Psoas muscle (tissue), 8 donors: ENCODE data around the gene GALNTL6. TPM values are rescaled to one million over a fixed set of nuclear protein-coding genes. Genes with fewer than 3 reads are reported as not detected.

ENCODE experiments used
- ATAC-seq, 4 donors: fragments of 200-7000 bp; cut with Tn5 transposase; one replicate each; pipeline ENCODE4 v1.9.1; 2020; ENCODE audit warnings: moderate library complexity in 3 of 4, mild to moderate bottlenecking in 2 of 4
- DNase-seq, 2 donors: peaks; one replicate each; pipeline ENCODE4 v3.0.0-alpha.2; 2020
- H3K27ac ChIP-seq: fragments of 200-600 bp; one replicate; pipeline ENCODE4 v1.8.0; 2022
- H3K27me3 ChIP-seq, 3 donors: fragments of 200-600 bp in 1 of 3; one replicate each; pipeline versions ENCODE4 v1.6.1 to v1.8.0; 2013 to 2022; ENCODE audit warnings: low read length in 2 of 3, mild to moderate bottlenecking in 2 of 3, moderate library complexity in 1 of 3; ENCODE audit not compliant: insufficient read depth in 3 of 3
- H3K36me3 ChIP-seq, 2 donors: fragments of 200-600 bp in 1 of 2; one replicate each; pipeline versions ENCODE4 v1.6.1 to v1.8.0; 2013 to 2022; ENCODE audit warnings: low read depth in 1 of 2, mild to moderate bottlenecking in 1 of 2, moderate library complexity in 1 of 2; ENCODE audit not compliant: insufficient read depth in 1 of 2
- H3K4me1 ChIP-seq: fragments of 200-600 bp; one replicate; pipeline ENCODE4 v1.8.0; 2022
- H3K4me3 ChIP-seq: fragments of 200-600 bp; one replicate; pipeline ENCODE4 v1.8.0; 2022; ENCODE audit warnings: mild to moderate bottlenecking
- H3K9me3 ChIP-seq: fragments of 200-600 bp; one replicate; pipeline ENCODE4 v1.8.0; 2022
- WGBS, 3 donors: extraction: QIAGEN DNeasy Blood & Tissue Kit; methylation state at CpG; one replicate each; pipeline versions ENCODE4 v1.1.6 to v1.1.7; 2013; 5-methylcytosine and 5-hydroxymethylcytosine counted together
- intact Hi-C, 2 donors: fragments of 100-400 bp; cut with DNase I; formaldehyde crosslinking; loops; one replicate each; pipeline versions ENCODE4 v1.11.0 to v1.14.2; 2022
- polyA plus RNA-seq, 3 donors: library from polyadenylated mRNA; stranded (reverse); fragments of 200-250 nt; gene quantifications; one replicate each; pipeline ENCODE4 v1.2.3, GENCODE V29; 2013
- total RNA-seq, 4 donors: library from RNA; stranded (reverse); fragmentation: NEBNext Ultra II Directional in 2 of 4; extraction: Animal tissue kit (Norgen Biotek cat#: 25700) in 2 of 4; gene quantifications; one replicate each; pipeline versions ENCODE4 v1.2.1 to v1.2.4, GENCODE V29; 2021 to 2023
- TF ChIP-seq, protein P1 (sequence below): fragments of 200-600 bp; IDR thresholded peaks from one replicate; pipeline ENCODE4 v1.8.0; 2022; ENCODE audit warnings: antibody characterized with exemption
- donor health status: healthy with polysubstance abuse.
- donor health status: DM: no; HTN: no; CAD: no; lungs with moderate emphysema.
- donor health status: Bipolar disorder and iron deficiency.
- donor health status: healthy.
- donor health status: DM: yes; HTN: yes; CAD: no.
- donor health status: DM: no; HTN: no; CAD: no.
- donor health status: DM: no; HTN: no; CAD: no.
- donor health status: DM: yes; HTN: yes; CAD: no.

GALNTL6 gene
- total and polyA plus RNA-seq, 7 donors: 0.01 to 0.91 (median 0.21) TPM; not detected in 3

DNA sequence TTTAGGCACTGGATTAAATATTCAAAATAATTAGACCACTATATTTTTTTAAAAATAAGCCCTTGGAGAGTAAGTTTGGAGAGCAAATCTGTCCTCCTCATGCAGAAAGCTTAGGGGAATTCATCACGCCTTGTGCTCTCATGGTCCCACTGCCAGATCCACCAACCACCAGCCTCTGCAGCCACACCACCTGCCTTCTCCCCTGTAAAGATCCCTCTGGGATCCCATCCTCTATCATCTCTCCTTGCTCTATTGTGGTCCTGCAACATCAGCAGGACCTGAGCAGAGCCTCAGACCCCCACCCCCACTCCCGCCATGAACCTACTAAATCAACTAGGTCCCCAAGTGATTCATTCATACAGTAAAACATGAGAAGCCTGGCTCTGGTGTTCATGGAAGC is 872.8 kb downstream of the GALNTL6 start:
- H3K4me1 ChIP-seq: no peaks in the 10 kb centered on the region
- H3K27me3 ChIP-seq: no peaks in the 10 kb centered on the region
- H3K36me3 ChIP-seq: no peaks in the 10 kb centered on the region
- TF ChIP-seq, protein P1, sequence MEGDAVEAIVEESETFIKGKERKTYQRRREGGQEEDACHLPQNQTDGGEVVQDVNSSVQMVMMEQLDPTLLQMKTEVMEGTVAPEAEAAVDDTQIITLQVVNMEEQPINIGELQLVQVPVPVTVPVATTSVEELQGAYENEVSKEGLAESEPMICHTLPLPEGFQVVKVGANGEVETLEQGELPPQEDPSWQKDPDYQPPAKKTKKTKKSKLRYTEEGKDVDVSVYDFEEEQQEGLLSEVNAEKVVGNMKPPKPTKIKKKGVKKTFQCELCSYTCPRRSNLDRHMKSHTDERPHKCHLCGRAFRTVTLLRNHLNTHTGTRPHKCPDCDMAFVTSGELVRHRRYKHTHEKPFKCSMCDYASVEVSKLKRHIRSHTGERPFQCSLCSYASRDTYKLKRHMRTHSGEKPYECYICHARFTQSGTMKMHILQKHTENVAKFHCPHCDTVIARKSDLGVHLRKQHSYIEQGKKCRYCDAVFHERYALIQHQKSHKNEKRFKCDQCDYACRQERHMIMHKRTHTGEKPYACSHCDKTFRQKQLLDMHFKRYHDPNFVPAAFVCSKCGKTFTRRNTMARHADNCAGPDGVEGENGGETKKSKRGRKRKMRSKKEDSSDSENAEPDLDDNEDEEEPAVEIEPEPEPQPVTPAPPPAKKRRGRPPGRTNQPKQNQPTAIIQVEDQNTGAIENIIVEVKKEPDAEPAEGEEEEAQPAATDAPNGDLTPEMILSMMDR: no peak
- peaks cover 3% of the 10 kb centered on the region for H3K9me3 ChIP-seq
- WGBS, 3 donors: 69 to 85% (median 77%) methylated on average over 2 of the region's 2 CpGs
- H3K4me3 ChIP-seq: no peak overlapping the region
- ATAC-seq (no peak), DNase-seq (no peak)
- intact Hi-C loops: no loop called here
- H3K27ac ChIP-seq: no peak overlapping the region

DNA sequence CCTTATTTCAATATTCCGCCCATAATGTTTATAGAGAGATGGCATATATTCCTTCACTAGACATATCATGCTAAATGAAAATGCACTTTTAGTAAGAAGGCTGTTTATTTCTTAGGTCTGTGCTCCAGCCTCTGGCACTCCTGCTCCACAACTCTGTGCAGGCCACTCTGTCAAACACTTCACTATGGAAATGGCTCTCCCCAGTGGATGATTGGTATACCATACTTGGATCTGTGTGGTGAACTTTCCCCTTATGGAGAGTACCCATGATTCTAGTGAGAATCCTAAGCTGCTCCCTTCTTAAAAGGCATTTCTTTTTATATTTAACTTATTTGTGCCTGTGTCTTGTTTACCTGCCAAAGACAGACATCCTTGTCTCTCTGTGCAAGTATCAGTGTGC is 875.3 kb downstream of the GALNTL6 start:
- ATAC-seq (no peak), DNase-seq (no peak)
- 90 to 100% (median 93%) methylated on average over 1 of the region's 1 CpG for WGBS, 3 donors
- Histone ChIP-seq H3K4me1 (no peaks in the 10 kb centered on the region), H3K4me3 (no peak overlapping the region), H3K27ac (no peak overlapping the region), H3K9me3 (peaks cover 14% of the 10 kb centered on the region), H3K27me3 (no peaks in the 10 kb centered on the region), H3K36me3 (no peaks in the 10 kb centered on the region)
- intact Hi-C loops: no loop called here
- TF ChIP-seq, protein P1: no peak

DNA sequence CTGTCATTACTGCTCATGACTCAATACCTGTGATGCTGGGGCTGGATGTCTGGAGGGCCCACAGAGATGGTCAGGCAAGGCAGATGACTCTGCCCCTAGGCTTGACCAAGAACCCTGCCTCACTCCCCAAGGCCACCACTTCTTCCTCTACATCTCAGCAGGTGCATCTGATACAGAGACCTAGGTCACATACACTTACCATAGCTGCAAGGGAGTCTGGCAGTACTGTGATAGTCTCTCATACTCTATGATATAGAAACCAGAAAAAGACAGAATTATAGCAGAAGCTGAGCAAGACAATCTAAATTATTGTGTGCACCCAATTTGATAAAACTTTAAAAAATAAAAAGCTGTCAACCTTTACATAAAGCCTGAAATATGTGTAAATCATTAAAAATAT is 878.3 kb downstream of the GALNTL6 start:
- Histone ChIP-seq H3K27ac (no peak overlapping the region), H3K9me3 (peaks cover 14% of the 10 kb centered on the region), H3K4me1 (no peaks in the 10 kb centered on the region), H3K27me3 (no peaks in the 10 kb centered on the region), H3K36me3 (no peaks in the 10 kb centered on the region), H3K4me3 (no peak overlapping the region)
- ATAC-seq (no peak), DNase-seq (no peak)
- TF ChIP-seq, protein P1: no peak
- intact Hi-C loops: no loop called here

DNA sequence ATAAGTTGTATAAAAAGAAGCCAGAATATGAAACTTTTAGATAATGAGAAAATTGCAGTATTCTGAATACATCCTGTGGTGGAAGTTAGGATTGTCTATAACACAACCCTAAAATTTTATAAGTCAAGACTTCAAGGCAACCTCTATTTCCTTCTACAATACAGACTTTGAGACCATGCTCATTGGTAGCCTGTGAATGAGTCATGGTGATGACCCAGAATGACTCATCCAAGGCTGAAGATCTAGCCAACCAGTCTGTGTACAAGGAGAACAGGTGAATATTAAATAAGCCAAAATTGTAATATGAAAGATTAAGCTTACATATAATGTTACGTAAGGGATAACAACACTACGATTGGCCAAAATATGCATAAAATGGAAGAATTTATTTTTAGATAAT is 879.5 kb downstream of the GALNTL6 start:
- Histone ChIP-seq H3K4me3 (no peak overlapping the region), H3K27me3 (no peaks in the 10 kb centered on the region), H3K36me3 (no peaks in the 10 kb centered on the region), H3K27ac (no peak overlapping the region), H3K4me1 (no peaks in the 10 kb centered on the region), H3K9me3 (peaks cover 14% of the 10 kb centered on the region)
- WGBS, 3 donors: 49 to 57% (median 49%) methylated on average over 2 of the region's 2 CpGs
- ATAC-seq (no peak), DNase-seq (no peak)
- intact Hi-C loops: no loop called here
- TF ChIP-seq, protein P1: no peak

DNA sequence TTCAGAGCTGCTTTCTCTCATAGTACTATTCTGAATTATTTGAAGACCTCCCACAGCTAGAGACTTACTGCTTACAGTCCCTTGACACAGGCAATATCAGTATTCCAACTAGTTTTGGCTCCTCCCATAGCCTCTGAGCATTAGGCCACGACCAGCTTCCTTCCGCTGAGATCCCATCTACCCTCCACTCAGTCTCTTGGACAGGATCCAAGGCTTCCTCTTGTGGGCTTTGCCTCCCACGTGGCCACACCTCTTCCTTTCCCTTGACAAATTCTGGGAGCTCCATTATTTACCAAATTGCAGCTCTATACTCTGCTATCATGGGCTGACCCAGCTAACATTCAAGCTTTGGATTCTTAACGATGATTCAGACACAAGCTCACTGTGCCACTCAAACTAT is 885.1 kb downstream of the GALNTL6 start:
- no peak for ATAC-seq
- H3K9me3 ChIP-seq: no peaks in the 10 kb centered on the region
- TF ChIP-seq, protein P1: no peak
- no peak for DNase-seq
- WGBS, 3 donors: 32 to 38% (median 37%) methylated on average over 4 of the region's 4 CpGs
- H3K27me3 ChIP-seq: no peaks in the 10 kb centered on the region
- no peaks in the 10 kb centered on the region for H3K4me1 ChIP-seq
- intact Hi-C loops: no loop called here
- no peak overlapping the region for H3K27ac ChIP-seq
- H3K4me3 ChIP-seq: no peak overlapping the region
- no peaks in the 10 kb centered on the region for H3K36me3 ChIP-seq
